DMS153 treated with DMSO at 0.1 percent for 48 hours (cell line): ENCODE data around the gene DENND4A.
A peak's percentile ranks its signal among the peaks of the same experiment; 100 is the strongest.
"Not testable (repeated sequence)": the region's sequence is repeated elsewhere in the genome, so short reads cannot be mapped to it uniquely, and the experiment has no call there.

Experiments
- DNase-seq: peaks from one replicate; lab custom pipeline; 2025; ENCODE audit not compliant: unreplicated experiment; lab: John Stamatoyannopoulos, UW

DENND4A gene

GRCh38 chr15:65639509-65639908 is 152.6 kb downstream of the DENND4A start:
- DNase-seq, result no peak

- DNase-seq, result peak; percentile 44
Observed at GRCh38 chr15:65638681-65639089, 153.4 kb downstream of the DENND4A start.

GRCh38 chr15:65638109-65638508 is 154.0 kb downstream of the DENND4A start:
- no peak for DNase-seq

- no peak for DNase-seq
Observed at GRCh38 chr15:65634356-65634755, 157.7 kb downstream of the DENND4A start.

- DNase-seq, result no peak
Observed at GRCh38 chr15:65633752-65634151, 158.3 kb downstream of the DENND4A start.

- no peak for DNase-seq
Observed at GRCh38 chr15:65632780-65633375, 159.2 kb downstream of the DENND4A start.

GRCh38 chr15:65631503-65631902 is 160.6 kb downstream of the DENND4A start:
- no peak for DNase-seq

- no peak for DNase-seq
Observed at GRCh38 chr15:65630760-65631159, 161.3 kb downstream of the DENND4A start.

GRCh38 chr15:65629548-65629947 is 162.5 kb downstream of the DENND4A start:
- DNase-seq, result no peak

GRCh38 chr15:65626856-65627255 is 165.2 kb downstream of the DENND4A start:
- DNase-seq, result no peak

- DNase-seq, result no peak
Observed at GRCh38 chr15:65623103-65623502, 169.0 kb downstream of the DENND4A start.

- DNase-seq, result no peak
Observed at GRCh38 chr15:65621638-65622037, 170.5 kb downstream of the DENND4A start, which contains the start of gene SLC24A1. TSS of gene SLC24A1 (plus strand) at chr15:65621938. CDS start at chr15:65624081, 2,143 bp downstream.

GRCh38 chr15:65620833-65621232 is 171.3 kb downstream of the DENND4A start:
- DNase-seq, result no peak

- DNase-seq, result no peak
Observed at GRCh38 chr15:65619626-65620290, 172.3 kb downstream of the DENND4A start.

- DNase-seq, result no peak
Observed at GRCh38 chr15:65618560-65619109, 173.5 kb downstream of the DENND4A start.

GRCh38 chr15:65615887-65616286 is 176.2 kb downstream of the DENND4A start:
- not testable (repeated sequence) for DNase-seq

GRCh38 chr15:65612949-65613744 is 178.9 kb downstream of the DENND4A start:
- no peak for DNase-seq

GRCh38 chr15:65612616-65612946 is 179.5 kb downstream of the DENND4A start:
- DNase-seq, result no peak

- DNase-seq, result no peak
Observed at GRCh38 chr15:65611888-65612615, 180.0 kb downstream of the DENND4A start.

GRCh38 chr15:65610871-65611718 is 181.0 kb downstream of the DENND4A start, which contains the start of gene INTS14:
TSS of gene INTS14 (minus strand) at chr15:65611131. CDS start at chr15:65607380, 3,751 bp downstream.
- peak; percentile 74 for DNase-seq
